ENCODE results near the gene SHC2.
"Not testable (repeated sequence)": the region's sequence is repeated elsewhere in the genome, so short reads cannot be mapped to it uniquely, and the experiment has no call there.

SHC2 gene

DNA sequence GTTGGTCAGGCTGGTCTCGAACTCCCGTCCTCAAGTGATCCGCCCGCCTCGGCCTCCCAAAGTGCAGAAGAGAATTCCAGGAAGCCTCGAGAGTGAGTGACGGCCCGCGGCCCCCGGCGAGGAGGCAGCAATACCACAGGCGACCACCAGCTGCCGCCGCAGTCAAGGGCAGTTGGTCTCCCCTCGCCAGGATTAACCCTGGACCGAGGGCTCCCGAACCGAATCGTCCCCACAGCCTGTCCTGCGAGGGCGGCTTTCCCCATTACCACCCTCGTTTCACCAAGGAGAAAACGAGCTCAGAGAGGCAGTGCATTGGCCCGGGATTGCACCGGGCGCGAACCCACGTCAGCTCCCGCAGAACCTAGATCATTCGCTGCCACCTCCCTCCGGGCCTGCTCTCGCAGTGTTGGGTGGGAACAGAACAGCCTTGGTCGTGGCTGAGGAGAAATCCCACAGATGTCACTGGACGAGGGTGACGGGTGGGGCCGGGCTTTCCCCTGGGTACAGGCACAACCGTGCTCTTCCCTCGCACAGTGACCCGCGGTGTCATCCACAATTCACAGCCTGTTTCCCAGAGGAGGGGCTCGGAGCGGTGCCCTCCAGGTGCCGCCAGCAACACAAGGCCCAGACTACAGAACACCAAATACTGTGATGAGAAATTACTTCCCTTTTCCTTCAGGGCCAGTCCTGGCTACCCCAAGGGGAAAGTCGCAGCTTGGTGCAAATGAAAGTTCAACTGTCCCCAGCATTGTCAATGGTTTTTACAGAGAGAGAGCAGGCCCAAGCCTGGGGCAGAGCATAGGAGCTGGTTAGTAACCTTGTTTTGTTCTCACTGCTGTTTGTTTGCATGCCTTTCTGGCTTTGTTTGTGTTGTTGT is 76.7 kb downstream of the SHC2 start:
- DNase-seq (ENCODE audit: low read depth, low spot score) = no peak
- Histone ChIP-seq H3K4me3 (no peak overlapping the region), H3K36me3 (ENCODE audit: insufficient read depth, low read length) (no peaks in the 10 kb centered on the region), H3K9ac (ENCODE audit: insufficient read length) (no peak overlapping the region), H3K27ac (no peak overlapping the region), H3K9me3 (ENCODE audit: low read depth, low read length) (no peaks in the 10 kb centered on the region)
- no peak for TF ChIP-seq FOXP2 (optimal IDR thresholded peaks at IDR 0.05; ENCODE audit: control extremely low read depth, extremely low read length, insufficient read depth)
- no peak for TF ChIP-seq EZH2 (IDR thresholded peaks at IDR 0.05)
- no peak for TF ChIP-seq POLR2AphosphoS5 (IDR thresholded peaks at IDR 0.05; ENCODE audit: borderline replicate concordance, low read depth, low read length)

DNA sequence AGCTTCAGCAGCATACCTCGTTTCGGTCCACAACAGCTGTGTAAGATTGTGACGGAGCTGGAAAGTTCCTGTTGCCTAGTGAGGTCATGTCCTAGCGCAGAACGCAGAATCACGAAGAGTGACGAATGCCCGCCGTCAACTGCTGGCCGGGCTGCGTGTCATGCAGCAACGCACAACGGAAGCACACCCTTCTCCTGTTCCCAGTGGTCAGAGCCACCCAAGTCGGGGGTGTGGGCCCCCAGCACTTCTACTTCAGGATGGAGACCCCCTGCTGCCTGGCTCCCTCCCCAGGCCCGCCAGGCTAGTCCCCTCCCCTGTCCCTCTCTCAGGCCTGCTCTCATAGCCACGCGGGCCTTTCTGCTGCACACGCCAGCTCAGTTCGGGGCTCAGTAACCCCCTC is 77.8 kb downstream of the SHC2 start:
- TF ChIP-seq FOXP2 (optimal IDR thresholded peaks at IDR 0.05; ENCODE audit: control extremely low read depth, extremely low read length, insufficient read depth) (no peak), POLR2AphosphoS5 (IDR thresholded peaks at IDR 0.05; ENCODE audit: borderline replicate concordance, low read depth, low read length) (no peak), EZH2 (IDR thresholded peaks at IDR 0.05) (no peak)
- H3K9me3 ChIP-seq (ENCODE audit: low read depth, low read length) = no peaks in the 10 kb centered on the region
- DNase-seq (ENCODE audit: low read depth, low spot score) = no peak
- peak overlapping the region; percentile 58; the same call in 1 of the 2 replicates for H3K4me3 ChIP-seq
- no peaks in the 10 kb centered on the region for H3K36me3 ChIP-seq (ENCODE audit: insufficient read depth, low read length)
- no peak overlapping the region for H3K9ac ChIP-seq (ENCODE audit: insufficient read length)
- no peak overlapping the region for H3K27ac ChIP-seq

DNA sequence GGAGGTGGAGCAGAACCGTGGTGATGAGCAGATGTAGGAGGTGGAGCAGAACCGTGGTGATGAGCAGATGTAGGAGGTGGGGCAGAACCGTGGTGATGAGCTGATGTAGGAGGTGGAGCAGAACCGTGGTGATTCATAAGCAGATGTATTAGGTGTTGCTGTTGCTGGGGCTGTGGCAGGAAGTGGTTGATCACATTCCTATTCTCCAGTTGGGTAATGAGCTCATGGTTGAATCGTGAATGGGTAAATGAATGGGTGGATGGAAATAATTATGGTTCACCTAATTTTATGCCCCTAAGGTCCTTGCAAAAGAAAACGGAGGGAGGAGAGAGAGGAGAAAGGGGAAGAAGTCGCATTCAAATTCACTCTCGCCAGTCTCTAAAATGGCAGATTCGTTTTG is 78.3 kb downstream of the SHC2 start:
- H3K9me3 ChIP-seq (ENCODE audit: low read depth, low read length); H3K36me3 ChIP-seq (ENCODE audit: insufficient read depth, low read length); H3K27ac ChIP-seq; H3K9ac ChIP-seq (ENCODE audit: insufficient read length): not testable (repeated sequence)
- peak overlapping the region; percentile 58; the same call in 1 of the 2 replicates for H3K4me3 ChIP-seq
- peak; percentile 58 for DNase-seq (ENCODE audit: low read depth, low spot score)

DNA sequence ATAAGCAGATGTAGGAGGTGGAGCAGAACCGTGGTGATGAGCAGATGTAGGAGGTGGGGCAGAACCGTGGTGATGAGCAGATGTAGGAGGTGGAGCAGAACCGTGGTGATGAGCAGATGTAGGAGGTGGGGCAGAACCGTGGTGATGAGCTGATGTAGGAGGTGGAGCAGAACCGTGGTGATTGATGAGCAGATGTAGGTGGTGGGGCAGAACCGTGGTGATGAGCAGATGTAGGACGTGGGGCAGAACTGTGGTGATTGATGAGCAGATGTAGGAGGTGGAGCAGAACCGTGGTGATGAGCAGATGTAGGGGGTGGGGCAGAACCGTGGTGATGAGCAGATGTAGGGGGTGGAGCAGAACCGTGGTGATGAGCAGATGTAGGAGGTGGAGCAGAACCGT is 78.9 kb downstream of the SHC2 start:
- not testable (repeated sequence) for H3K9me3 ChIP-seq (ENCODE audit: low read depth, low read length); H3K36me3 ChIP-seq (ENCODE audit: insufficient read depth, low read length); DNase-seq (ENCODE audit: low read depth, low spot score); H3K4me3 ChIP-seq; H3K9ac ChIP-seq (ENCODE audit: insufficient read length); H3K27ac ChIP-seq

DNA sequence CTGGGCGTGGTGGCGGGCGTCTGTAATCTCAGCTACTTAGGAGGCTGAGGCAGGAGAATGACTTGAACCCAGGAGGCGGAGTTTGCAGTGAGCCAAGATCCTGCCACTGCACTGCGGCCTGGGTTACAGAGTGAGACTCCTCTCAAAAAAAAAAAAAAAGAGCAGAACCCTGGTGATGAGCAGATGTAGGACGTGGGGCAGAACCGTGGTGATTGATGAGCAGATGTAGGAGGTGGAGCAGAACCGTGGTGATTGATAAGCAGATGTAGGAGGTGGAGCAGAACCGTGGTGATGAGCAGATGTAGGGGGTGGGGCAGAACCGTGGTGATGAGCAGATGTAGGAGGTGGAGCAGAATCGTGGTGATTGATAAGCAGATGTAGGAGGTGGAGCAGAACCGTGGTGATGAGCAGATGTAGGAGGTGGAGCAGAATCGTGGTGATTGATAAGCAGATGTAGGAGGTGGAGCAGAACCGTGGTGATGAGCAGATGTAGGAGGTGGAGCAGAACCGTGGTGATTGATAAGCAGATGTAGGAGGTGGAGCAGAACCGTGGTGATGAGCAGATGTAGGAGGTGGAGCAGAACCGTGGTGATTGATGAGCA is 80.1 kb downstream of the SHC2 start:
- not testable (repeated sequence) for H3K27ac ChIP-seq; DNase-seq (ENCODE audit: low read depth, low spot score); H3K9me3 ChIP-seq (ENCODE audit: low read depth, low read length); H3K36me3 ChIP-seq (ENCODE audit: insufficient read depth, low read length); H3K4me3 ChIP-seq; H3K9ac ChIP-seq (ENCODE audit: insufficient read length)

DNA sequence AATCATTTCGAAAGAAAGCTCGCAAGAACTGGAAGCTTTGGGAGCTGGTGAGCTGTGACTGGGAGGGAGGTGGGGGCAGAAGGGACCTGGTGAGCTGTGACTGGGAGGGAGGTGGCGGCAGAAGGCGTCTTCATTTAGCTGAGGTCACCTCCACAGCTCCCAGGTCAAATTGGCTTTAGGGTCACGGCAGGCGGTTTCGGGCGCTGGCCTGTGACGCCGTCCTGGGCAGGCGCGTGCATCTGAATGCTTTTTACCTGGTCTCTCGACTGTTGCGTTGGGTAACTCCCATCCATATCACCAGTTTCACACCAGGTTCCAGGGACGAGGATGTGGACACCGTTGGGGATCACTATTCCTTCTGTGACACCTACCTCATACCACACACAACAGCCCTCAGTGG is 81.0 kb downstream of the SHC2 start:
- Histone ChIP-seq H3K9ac (ENCODE audit: insufficient read length) (no peak overlapping the region), H3K4me3 (no peak overlapping the region), H3K9me3 (ENCODE audit: low read depth, low read length) (no peaks in the 10 kb centered on the region), H3K27ac (peak overlapping the region; percentile 30; the same call in 1 of the 2 replicates), H3K36me3 (ENCODE audit: insufficient read depth, low read length) (no peaks in the 10 kb centered on the region)
- TF ChIP-seq FOXP2 (optimal IDR thresholded peaks at IDR 0.05; ENCODE audit: control extremely low read depth, extremely low read length, insufficient read depth) = no peak
- no peak for TF ChIP-seq POLR2AphosphoS5 (IDR thresholded peaks at IDR 0.05; ENCODE audit: borderline replicate concordance, low read depth, low read length)
- TF ChIP-seq EZH2 (IDR thresholded peaks at IDR 0.05) = no peak
- DNase-seq (ENCODE audit: low read depth, low spot score) = no peak

DNA sequence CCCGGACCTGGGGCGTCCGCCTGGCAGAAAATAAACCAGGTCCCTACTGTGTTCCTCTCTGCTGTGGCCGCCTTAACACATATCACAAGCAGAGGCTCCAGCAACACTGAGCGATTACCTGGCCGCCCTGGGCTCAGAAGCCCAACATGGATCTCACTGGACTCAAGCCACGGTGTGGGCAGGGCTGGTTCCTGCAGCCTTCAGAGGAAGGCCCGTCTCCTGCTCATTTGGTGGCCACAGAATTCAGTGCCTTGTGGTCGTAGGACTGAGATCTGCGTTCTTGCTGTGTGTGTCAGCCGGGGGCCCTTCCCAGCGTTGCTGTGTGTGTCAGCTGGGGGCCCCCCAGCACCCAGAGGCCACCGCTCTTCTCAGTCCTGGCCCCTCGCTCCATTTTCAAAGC is 82.1 kb downstream of the SHC2 start:
- Histone ChIP-seq H3K9ac (ENCODE audit: insufficient read length) (no peak overlapping the region), H3K36me3 (ENCODE audit: insufficient read depth, low read length) (no peaks in the 10 kb centered on the region), H3K4me3 (no peak overlapping the region), H3K9me3 (ENCODE audit: low read depth, low read length) (no peaks in the 10 kb centered on the region), H3K27ac (no peak overlapping the region)
- TF ChIP-seq POLR2AphosphoS5 (IDR thresholded peaks at IDR 0.05; ENCODE audit: borderline replicate concordance, low read depth, low read length) = no peak
- TF ChIP-seq FOXP2 (optimal IDR thresholded peaks at IDR 0.05; ENCODE audit: control extremely low read depth, extremely low read length, insufficient read depth) = no peak
- TF ChIP-seq EZH2 (IDR thresholded peaks at IDR 0.05) = no peak
- no peak for DNase-seq (ENCODE audit: low read depth, low spot score)

DNA sequence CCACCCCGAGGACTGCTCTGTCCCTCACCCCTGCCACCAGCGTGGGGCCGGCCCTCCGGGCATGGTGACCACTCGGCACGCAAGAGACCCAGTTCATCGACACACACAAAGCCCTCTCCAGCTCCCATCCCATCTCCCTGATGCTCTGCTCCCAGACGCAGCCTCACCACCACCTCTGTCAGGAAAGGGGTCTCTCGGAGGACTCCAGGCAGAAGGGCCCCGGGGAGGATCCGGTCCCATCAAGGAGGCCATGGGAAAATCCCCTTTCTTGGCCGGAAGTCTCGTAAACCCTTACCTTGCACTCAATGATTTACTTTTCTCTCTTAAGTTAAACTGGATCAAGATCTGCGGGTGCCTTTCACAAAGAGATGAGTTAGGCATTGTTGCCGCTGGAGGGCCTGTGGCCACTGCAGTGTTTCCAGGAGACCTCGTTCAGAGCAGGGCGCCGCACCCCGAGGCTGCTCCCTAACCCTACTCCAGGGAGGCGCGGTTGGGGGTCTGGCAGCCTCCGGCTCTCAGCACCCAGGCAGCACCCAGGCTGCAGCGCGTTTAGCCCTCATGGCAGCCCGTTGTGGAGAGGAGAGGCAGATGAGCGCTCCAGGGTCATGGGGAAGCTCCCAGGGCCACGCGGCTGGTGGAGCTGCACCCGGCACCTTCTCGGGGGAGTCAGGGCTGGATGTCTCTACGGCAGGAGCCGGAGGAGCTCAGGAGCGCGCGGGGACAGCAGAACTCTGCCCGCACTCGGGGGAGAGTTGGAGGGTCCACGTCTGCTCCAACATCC is 82.8 kb downstream of the SHC2 start:
- Histone ChIP-seq H3K27ac (peak overlapping the region; percentile 62), H3K4me3 (no peak overlapping the region), H3K9me3 (ENCODE audit: low read depth, low read length) (no peaks in the 10 kb centered on the region), H3K36me3 (ENCODE audit: insufficient read depth, low read length) (no peaks in the 10 kb centered on the region), H3K9ac (ENCODE audit: insufficient read length) (no peak overlapping the region)
- TF ChIP-seq EZH2 (IDR thresholded peaks at IDR 0.05) (no peak), FOXP2 (optimal IDR thresholded peaks at IDR 0.05; ENCODE audit: control extremely low read depth, extremely low read length, insufficient read depth) (no peak), POLR2AphosphoS5 (IDR thresholded peaks at IDR 0.05; ENCODE audit: borderline replicate concordance, low read depth, low read length) (no peak)
- no peak for DNase-seq (ENCODE audit: low read depth, low spot score)

All from SK-N-MC (cell line).